Hepatocyte (in vitro differentiated cells): ENCODE results near the gene IPPK. TPM values are rescaled to one million over a fixed set of nuclear protein-coding genes. Genes with fewer than 3 reads are reported as not detected.
"Not testable (repeated sequence)": the region's sequence is repeated elsewhere in the genome, so short reads cannot be mapped to it uniquely, and the experiment has no call there.

Experiments
- DNase-seq: peaks from one replicate; pipeline ENCODE4 v3.0.0-alpha.2; 2016; ENCODE audit warnings: low spot score
- H2AFZ ChIP-seq: fragments of 200-600 bp; sonication (generic); 2 replicates; pipeline ENCODE4 v1.6.0; 2016; ENCODE audit warnings: antibody characterized with exemption, mild to moderate bottlenecking
- H3K27ac ChIP-seq: fragments of 200-600 bp; sonication (generic); 2 replicates; pipeline ENCODE4 v1.5.1; 2016; ENCODE audit warnings: mild to moderate bottlenecking
- H3K27me3 ChIP-seq: fragments of 200-600 bp; sonication (generic); 2 replicates; pipeline ENCODE4 v1.6.1; 2016
- H3K36me3 ChIP-seq: fragments of 200-600 bp; sonication (generic); replicated peaks from 2 replicates; pipeline ENCODE4 v1.5.1; 2016; ENCODE audit warnings: low read depth; ENCODE audit not compliant: insufficient read depth
- H3K4me1 ChIP-seq: fragments of 200-600 bp; sonication (generic); 2 replicates; pipeline ENCODE4 v1.5.1; 2016; ENCODE audit warnings: mild to moderate bottlenecking, moderate library complexity; ENCODE audit not compliant: insufficient read depth
- H3K4me2 ChIP-seq: fragments of 200-600 bp; sonication (generic); 2 replicates; pipeline ENCODE4 v1.6.0; 2016
- H3K4me3 ChIP-seq: fragments of 200-600 bp; sonication (generic); 2 replicates; pipeline ENCODE4 v1.5.1; 2016; ENCODE audit warnings: mild to moderate bottlenecking
- H3K79me2 ChIP-seq: fragments of 200-600 bp; sonication (generic); 2 replicates; pipeline ENCODE4 v1.6.0; 2017; ENCODE audit warnings: mild to moderate bottlenecking
- H3K9me2 ChIP-seq: fragments of 200-600 bp; sonication (generic); replicated peaks from 2 replicates; pipeline ENCODE4 v1.6.0; 2017; ENCODE audit warnings: mild to moderate bottlenecking; ENCODE audit not compliant: insufficient read depth
- H3K9me3 ChIP-seq: fragments of 200-600 bp; sonication (generic); 2 replicates; pipeline ENCODE4 v1.5.1; 2016; ENCODE audit warnings: low read depth, mild to moderate bottlenecking
- H4K20me1 ChIP-seq: fragments of 200-600 bp; sonication (generic); 2 replicates; pipeline ENCODE4 v1.6.0; 2016; ENCODE audit warnings: mild to moderate bottlenecking; ENCODE audit not compliant: insufficient read depth, poor library complexity, severe bottlenecking
- CTCF ChIP-seq: fragments of 200-600 bp; sonication (generic); IDR thresholded peaks from 2 replicates; pipeline ENCODE4 v1.5.1; 2016; ENCODE audit warnings: antibody characterized with exemption, mild to moderate bottlenecking; ENCODE audit not compliant: poor library complexity
- EZH2 ChIP-seq: fragments of 200-600 bp; sonication (generic); IDR thresholded peaks from 2 replicates; pipeline ENCODE4 v1.6.1; 2016; ENCODE audit warnings: antibody characterized with exemption, mild to moderate bottlenecking, borderline replicate concordance
- EZH2phosphoT487 ChIP-seq: fragments of 200-600 bp; sonication (generic); IDR thresholded peaks from one replicate; pipeline ENCODE4 v1.6.1; 2018; ENCODE audit warnings: antibody characterized with exemption, mild to moderate bottlenecking, low read depth, moderate library complexity; ENCODE audit not compliant: unreplicated experiment, severe bottlenecking
- WGBS: methylation state at CpG from one replicate; pipeline ENCODE4 v1.1.6; 2016; ENCODE audit warnings: low lambda C conversion rate; ENCODE audit errors: missing lambda C conversion rate; 5-methylcytosine and 5-hydroxymethylcytosine counted together
- polyA plus RNA-seq: library from polyadenylated mRNA; unstranded; fragments of >200 nt; fragmentation: Nextera tagmentation; extraction: Ambion mirVana; gene quantifications from 2 replicates; pipeline ENCODE4 v1.2.1, GENCODE V29; 2016
- total RNA-seq: library from RNA; depleted of rRNA; stranded (reverse); fragments of >200 nt; gene quantifications from 2 replicates; pipeline ENCODE4 v1.2.3, GENCODE V29; 2014

The IPPK gene
- total and polyA plus RNA-seq, 2 experiments from 2014 or later, result 8.5 to 15.6 TPM

DNA sequence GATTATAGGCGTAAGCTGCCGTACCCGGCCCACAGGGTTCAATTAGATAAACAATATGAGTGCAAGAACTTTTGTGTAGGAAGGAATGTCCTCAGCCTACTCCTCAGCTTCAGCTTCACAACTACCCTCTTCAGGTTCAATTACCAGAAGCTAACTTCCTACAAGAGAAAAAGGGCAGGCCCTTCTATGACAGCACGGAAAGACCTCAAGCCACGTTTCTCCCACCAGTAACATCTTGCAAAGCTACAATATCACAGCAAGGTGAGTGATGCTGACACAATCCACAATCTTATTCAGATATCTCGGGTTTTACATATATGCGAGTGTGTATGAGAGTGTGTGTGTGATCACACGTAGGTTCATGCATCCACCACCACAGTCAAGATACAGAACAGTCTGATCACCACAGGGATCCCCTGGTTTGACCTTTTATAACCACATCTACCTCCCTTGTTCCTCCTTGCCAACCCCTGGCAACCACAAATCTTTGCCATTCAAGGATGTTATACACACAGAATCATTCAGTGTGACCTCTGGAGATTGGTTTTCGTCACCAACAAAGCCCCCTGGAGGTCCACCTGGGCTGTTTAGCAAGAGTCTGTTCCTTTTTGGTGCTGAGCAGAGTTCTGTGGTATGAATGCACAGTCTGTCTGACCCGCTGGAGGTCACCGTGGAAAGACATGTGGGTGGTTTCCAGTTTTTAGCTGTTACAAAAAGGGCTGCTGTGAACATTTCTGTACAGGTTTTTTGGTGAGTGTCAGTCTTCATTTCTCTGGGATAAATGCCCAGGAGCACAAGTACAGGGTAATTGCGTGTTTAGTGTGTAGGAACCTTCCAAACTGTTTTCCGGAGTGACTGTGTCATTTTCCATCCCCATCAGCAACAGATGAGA, 38.2 kb downstream of the IPPK start:
- Histone ChIP-seq H3K27me3 (no peaks in the 10 kb centered on the region), H3K27ac (no peak overlapping the region), H2AFZ (no peak overlapping the region), H3K4me3 (no peak overlapping the region), H3K4me1 (no peaks in the 10 kb centered on the region), H3K36me3 (no peaks in the 10 kb centered on the region), H3K79me2 (no peaks in the 10 kb centered on the region), H3K9me2 (no peaks in the 10 kb centered on the region), H3K4me2 (no peak overlapping the region), H4K20me1 (no peaks in the 10 kb centered on the region), H3K9me3 (no peaks in the 10 kb centered on the region)
- no peak for TF ChIP-seq CTCF
- no peak for TF ChIP-seq EZH2
- no peak for TF ChIP-seq EZH2phosphoT487
- no peak for DNase-seq
- WGBS, result 96% methylated on average over 13 of the region's 13 CpGs

DNA sequence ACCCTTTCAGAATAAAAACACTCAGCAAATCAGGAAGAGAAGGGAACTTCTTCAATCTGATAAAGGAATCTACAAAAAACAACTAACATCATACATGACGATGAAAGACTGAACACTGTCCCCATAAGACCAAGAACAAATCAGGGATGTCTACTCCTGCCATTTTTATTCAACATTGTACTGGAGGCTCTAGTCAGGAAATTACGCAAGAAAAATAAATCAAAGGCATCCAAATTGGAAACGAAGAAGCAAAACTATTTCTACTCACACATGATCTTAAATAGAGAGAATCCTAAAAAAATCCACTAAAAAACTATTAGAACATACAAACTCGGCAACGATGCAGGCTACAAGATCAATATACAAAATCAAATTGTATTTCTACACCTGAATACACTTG, 42.3 kb downstream of the IPPK start:
- Histone ChIP-seq H3K27me3 (no peaks in the 10 kb centered on the region), H3K27ac (no peak overlapping the region), H3K4me2 (no peak overlapping the region), H4K20me1 (no peaks in the 10 kb centered on the region), H2AFZ (no peak overlapping the region), H3K4me1 (no peaks in the 10 kb centered on the region), H3K4me3 (no peak overlapping the region), H3K79me2 (no peaks in the 10 kb centered on the region), H3K36me3 (no peaks in the 10 kb centered on the region), H3K9me3 (no peaks in the 10 kb centered on the region), H3K9me2 (no peaks in the 10 kb centered on the region)
- TF ChIP-seq CTCF, result no peak
- no peak for TF ChIP-seq EZH2phosphoT487
- no peak for TF ChIP-seq EZH2
- 95% methylated on average over 5 of the region's 5 CpGs for WGBS
- no peak for DNase-seq

DNA sequence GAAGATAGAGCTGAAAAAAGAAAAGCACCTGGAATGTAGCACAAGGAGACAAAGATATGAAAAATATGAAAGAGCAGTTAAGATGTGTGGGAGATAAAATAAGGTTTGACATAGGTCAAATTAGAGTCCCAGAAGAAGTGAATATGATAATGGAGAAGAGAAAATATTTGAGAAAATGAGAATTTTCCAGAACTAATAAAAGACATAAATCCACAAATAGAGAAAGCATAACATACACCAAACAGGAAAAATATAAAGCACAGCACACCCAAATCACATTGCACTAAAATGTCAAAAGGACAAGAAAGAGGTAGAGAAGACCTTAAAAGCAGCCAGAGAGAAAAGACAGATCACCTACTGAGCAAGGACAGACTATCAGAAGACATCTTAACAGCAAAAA, 43.4 kb downstream of the IPPK start:
- no peak overlapping the region for H3K27ac ChIP-seq
- no peaks in the 10 kb centered on the region for H3K79me2 ChIP-seq
- H3K9me3 ChIP-seq, result no peaks in the 10 kb centered on the region
- DNase-seq, result no peak
- no peak overlapping the region for H2AFZ ChIP-seq
- no peaks in the 10 kb centered on the region for H3K36me3 ChIP-seq
- H3K4me2 ChIP-seq, result no peak overlapping the region
- H3K4me3 ChIP-seq, result no peak overlapping the region
- TF ChIP-seq CTCF, result no peak
- no peaks in the 10 kb centered on the region for H3K9me2 ChIP-seq
- H3K4me1 ChIP-seq, result no peaks in the 10 kb centered on the region
- H4K20me1 ChIP-seq, result no peaks in the 10 kb centered on the region
- H3K27me3 ChIP-seq, result no peaks in the 10 kb centered on the region

DNA sequence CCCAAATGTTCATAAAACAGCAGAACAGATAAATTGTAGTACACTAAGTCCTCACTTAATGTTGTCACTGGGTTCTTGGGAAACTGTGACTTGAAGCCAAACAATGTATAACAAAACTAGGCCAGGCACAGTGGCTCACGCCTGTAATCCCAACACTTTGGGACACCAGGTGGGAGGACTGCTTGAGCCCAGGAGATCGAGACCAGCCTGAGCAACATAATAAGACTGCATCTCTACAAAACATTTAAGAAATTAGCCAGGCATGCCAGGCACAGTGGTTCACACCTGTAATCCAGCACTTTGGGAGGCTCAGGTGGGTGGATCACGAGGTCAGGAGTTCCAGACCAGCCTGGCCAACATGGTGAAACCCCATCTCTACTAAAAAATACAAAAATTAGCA, 46.0 kb downstream of the IPPK start:
- 97% methylated on average over 3 of the region's 3 CpGs for WGBS
- H3K9me3 ChIP-seq, H2AFZ ChIP-seq, H3K79me2 ChIP-seq, H4K20me1 ChIP-seq, H3K27me3 ChIP-seq, DNase-seq, H3K4me2 ChIP-seq, H3K9me2 ChIP-seq, H3K36me3 ChIP-seq, H3K4me1 ChIP-seq, H3K27ac ChIP-seq, H3K4me3 ChIP-seq: not testable (repeated sequence)
